CD4-positive, alpha-beta T cell (primary cell): ENCODE data around the gene FCN1. TPM values are rescaled to one million over a fixed set of nuclear protein-coding genes. Genes with fewer than 3 reads are reported as not detected.

ENCODE experiments used
- ATAC-seq: fragments of 200-7000 bp; cut with Tn5 transposase; one replicate; pipeline ENCODE4 v1.10.0; 2022; ENCODE audit warnings: mild to moderate bottlenecking; ENCODE audit not compliant: poor library complexity
- CTCF ChIA-PET: fragments of 350-600 bp; sonication (Branson Sonifier 250); formaldehyde crosslinking; loops from one replicate; lab custom pipeline; 2021; ENCODE audit warnings: antibody characterized with exemption, inconsistent platforms; lab: Charles Lee
- POLR2A ChIA-PET: fragments of 350-600 bp; sonication (Branson Sonifier 250); formaldehyde crosslinking; loops from one replicate; lab custom pipeline; 2021; ENCODE audit warnings: antibody characterized with exemption, inconsistent platforms; lab: Charles Lee
- DNase-seq, 14 experiments: peaks; one replicate each; pipeline ENCODE4 v3.0.0-alpha.2; 2013 to 2020; ENCODE audit warnings: mixed read lengths in 2 of 14
- H3K27ac ChIP-seq, 2 donors: one replicate each; pipeline versions ENCODE4 v1.5.1 to v1.7.0; 2013; ENCODE audit warnings: low read length in 2 of 2, low read depth in 1 of 2, mild to moderate bottlenecking in 1 of 2
- H3K27me3 ChIP-seq, 2 experiments: 1 replicate in 1 of 2; 2 replicates in 1 of 2; pipeline versions ENCODE4 v1.6.1 to v1.7.0; 2013; ENCODE audit warnings: low read length in 2 of 2, control low read depth in 1 of 2, mild to moderate bottlenecking in 1 of 2, moderate library complexity in 1 of 2; ENCODE audit not compliant: insufficient read depth in 2 of 2, control insufficient read depth in 1 of 2
- H3K36me3 ChIP-seq: one replicate; pipeline ENCODE4 v1.6.1; 2013; ENCODE audit warnings: low read length, control low read depth; ENCODE audit not compliant: insufficient read depth
- H3K4me1 ChIP-seq: one replicate; pipeline ENCODE4 v1.6.1; 2013; ENCODE audit warnings: low read length, control low read depth; ENCODE audit not compliant: insufficient read depth
- H3K4me3 ChIP-seq: one replicate; pipeline ENCODE4 v1.5.1; 2013; ENCODE audit warnings: mild to moderate bottlenecking, low read length, moderate library complexity
- H3K9me3 ChIP-seq, 2 experiments: 1 replicate in 1 of 2; 2 replicates in 1 of 2; pipeline versions ENCODE4 v1.6.1 to v1.7.0; 2013; ENCODE audit warnings: low read length in 2 of 2, mild to moderate bottlenecking in 2 of 2, control low read depth in 1 of 2, moderate library complexity in 1 of 2; ENCODE audit not compliant: control insufficient read depth in 1 of 2, insufficient read depth in 1 of 2
- H3K27ac Mint-ChIP-seq: one replicate; pipeline ENCODE4 v1.8.0; 2020; ENCODE audit warnings: mixed read lengths
- H3K27me3 Mint-ChIP-seq: one replicate; pipeline ENCODE4 v1.8.0; 2021; ENCODE audit warnings: mixed read lengths
- H3K36me3 Mint-ChIP-seq: one replicate; pipeline ENCODE4 v1.8.0; 2021; ENCODE audit warnings: low read depth, mixed read lengths
- H3K4me1 Mint-ChIP-seq: one replicate; pipeline ENCODE4 v1.8.0; 2021; ENCODE audit warnings: low read depth, mixed read lengths
- H3K4me3 Mint-ChIP-seq: one replicate; pipeline ENCODE4 v1.8.0; 2020; ENCODE audit warnings: mild to moderate bottlenecking, mixed read lengths
- H3K9me3 Mint-ChIP-seq: one replicate; pipeline ENCODE4 v1.8.0; 2020; ENCODE audit warnings: mixed read lengths
- intact Hi-C, 2 experiments: fragments of 100-400 bp; cut with DNase I in 1 of 2; cut with micrococcal nuclease in 1 of 2; formaldehyde crosslinking; loops; one replicate each; pipeline versions ENCODE4 v1.15.1 to v1.9.0; 2023 to 2025; cut with DNase I, micrococcal nuclease
- total RNA-seq, 174 experiments: library from RNA in 2 of 174; stranded (reverse) in 2 of 174; gene quantifications; one replicate each; pipeline ENCODE4 v1.2.3 and lab custom pipeline; 2021 to 2026
- TF ChIP-seq, protein P1 (sequence below): fragments of 200-600 bp; IDR thresholded peaks from one replicate; pipeline ENCODE4 v1.8.0; 2022; ENCODE audit warnings: antibody characterized with exemption, mild to moderate bottlenecking

Gene FCN1
- total RNA-seq, 2 experiments from 2014 or later: 9.9 to 10.5 TPM

DNA sequence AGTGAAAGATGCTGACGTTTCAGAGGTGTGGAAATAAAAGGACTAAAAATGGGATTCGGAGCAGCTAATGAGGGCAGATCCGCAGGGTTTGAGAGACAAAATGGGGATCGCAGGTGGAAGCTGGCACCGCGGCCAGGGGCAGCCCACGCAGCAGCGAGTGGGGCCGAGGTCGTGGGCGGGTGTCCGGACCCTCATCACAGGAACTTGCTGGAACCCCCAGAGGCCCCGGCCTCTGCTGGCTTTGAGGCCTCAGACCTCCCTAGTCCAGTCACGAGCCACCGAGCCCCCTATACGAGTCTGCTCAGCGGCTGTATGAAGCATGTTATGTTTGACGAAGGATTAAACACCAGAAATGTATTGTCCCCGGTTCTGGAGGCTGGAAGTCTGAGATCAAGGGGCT lies 45.8 kb upstream of the FCN1 start:
- POLR2A ChIA-PET: no interaction called here
- TF ChIP-seq, protein P1, sequence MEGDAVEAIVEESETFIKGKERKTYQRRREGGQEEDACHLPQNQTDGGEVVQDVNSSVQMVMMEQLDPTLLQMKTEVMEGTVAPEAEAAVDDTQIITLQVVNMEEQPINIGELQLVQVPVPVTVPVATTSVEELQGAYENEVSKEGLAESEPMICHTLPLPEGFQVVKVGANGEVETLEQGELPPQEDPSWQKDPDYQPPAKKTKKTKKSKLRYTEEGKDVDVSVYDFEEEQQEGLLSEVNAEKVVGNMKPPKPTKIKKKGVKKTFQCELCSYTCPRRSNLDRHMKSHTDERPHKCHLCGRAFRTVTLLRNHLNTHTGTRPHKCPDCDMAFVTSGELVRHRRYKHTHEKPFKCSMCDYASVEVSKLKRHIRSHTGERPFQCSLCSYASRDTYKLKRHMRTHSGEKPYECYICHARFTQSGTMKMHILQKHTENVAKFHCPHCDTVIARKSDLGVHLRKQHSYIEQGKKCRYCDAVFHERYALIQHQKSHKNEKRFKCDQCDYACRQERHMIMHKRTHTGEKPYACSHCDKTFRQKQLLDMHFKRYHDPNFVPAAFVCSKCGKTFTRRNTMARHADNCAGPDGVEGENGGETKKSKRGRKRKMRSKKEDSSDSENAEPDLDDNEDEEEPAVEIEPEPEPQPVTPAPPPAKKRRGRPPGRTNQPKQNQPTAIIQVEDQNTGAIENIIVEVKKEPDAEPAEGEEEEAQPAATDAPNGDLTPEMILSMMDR: no peak
- ATAC-seq: no peak
- Histone ChIP-seq H3K4me1 (no peaks in the 10 kb centered on the region), H3K36me3 (no peaks in the 10 kb centered on the region), H3K4me3 (no peak overlapping the region), H3K27ac (no peak overlapping the region), H3K27me3 (no peaks in the 10 kb centered on the region), H3K9me3 (peaks cover 0 to 16% of the 10 kb centered on the region in 2 experiments)
- CTCF ChIA-PET: no interaction called here
- Mint-ChIP-seq H3K4me1 (no peaks in the 10 kb centered on the region), H3K27ac (no peak overlapping the region), H3K27me3 (no peaks in the 10 kb centered on the region), H3K36me3 (no peaks in the 10 kb centered on the region), H3K9me3 (no peaks in the 10 kb centered on the region), H3K4me3 (no peak overlapping the region)
- intact Hi-C loops: no loop called here
- DNase-seq: peak in 1 of 14 experiments; percentile 28

DNA sequence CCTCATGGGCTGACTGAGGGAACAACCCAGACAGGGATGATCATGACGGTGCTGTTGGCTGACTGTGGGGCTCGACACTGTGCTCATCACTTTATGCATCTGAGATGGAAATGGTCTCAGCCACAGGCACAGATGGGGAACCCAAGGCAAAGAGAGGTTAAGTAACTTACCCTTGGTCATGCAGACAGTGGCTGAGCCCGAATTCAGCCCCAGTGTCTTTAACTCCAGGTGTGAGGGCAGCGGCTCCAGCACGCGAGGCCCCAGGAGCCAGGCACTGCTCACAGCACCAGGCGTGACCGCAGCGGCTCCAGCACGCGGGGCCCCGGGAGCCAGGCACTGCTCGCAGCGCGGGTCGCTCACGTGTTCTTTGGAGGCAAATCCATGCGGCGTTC lies 45.3 kb upstream of the FCN1 start:
- CTCF ChIA-PET: no interaction called here
- H3K4me1 ChIP-seq: no peaks in the 10 kb centered on the region
- intact Hi-C loops: no loop called here

DNA sequence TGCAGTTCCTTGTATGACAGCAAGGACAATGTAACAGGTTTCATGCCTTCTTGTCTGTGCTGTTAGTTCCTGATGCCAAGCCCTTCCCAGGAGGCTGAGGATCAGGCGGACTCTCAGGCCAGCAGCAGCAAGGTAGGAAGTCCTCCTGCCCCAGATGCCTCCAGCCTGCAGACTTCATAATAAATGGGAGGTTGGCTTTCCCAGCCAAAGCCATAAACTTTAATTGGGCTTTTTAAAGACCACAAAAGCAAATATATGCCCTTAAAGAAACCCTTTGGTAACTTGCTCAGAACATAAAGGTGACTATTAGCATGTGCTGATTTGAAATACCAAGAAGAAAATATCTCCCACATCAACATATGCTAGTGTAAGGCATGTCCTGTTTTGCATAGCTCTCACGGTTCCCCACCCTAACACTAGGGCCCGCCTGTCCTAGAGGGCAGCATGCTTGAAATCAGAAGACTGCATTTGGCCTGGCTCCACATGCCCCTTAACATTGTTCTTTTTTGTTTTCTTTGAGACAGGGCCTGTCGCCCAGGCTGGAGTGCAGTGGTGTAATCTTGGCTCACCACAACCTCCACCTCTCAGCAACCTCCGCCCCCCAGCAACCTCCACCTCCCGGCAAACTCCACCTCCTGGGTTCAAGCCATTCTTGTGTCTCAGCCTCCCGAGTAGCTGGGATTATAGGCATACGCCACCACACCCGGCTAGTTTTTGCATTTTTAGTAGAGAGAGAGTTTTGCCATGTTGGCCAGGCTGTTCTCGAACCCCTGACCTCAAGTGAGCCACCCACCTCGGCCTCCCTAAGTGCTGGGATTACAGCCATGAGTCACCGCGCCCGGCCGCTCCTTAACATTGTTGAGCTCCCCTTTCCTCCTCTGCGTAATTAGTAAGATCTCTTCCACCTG lies 44.6 kb upstream of the FCN1 start:
- ATAC-seq (no peak), DNase-seq (peak in 1 of 14 experiments; percentile 20)
- H3K4me3 ChIP-seq: no peak overlapping the region
- no peaks in the 10 kb centered on the region for H3K36me3 Mint-ChIP-seq
- TF ChIP-seq, protein P1: no peak
- intact Hi-C loops: no loop called here
- ChIA-PET CTCF (no interaction called here), POLR2A (no interaction called here)
- no peaks in the 10 kb centered on the region for H3K4me1 ChIP-seq
- H3K4me3 Mint-ChIP-seq: no peak overlapping the region
- H3K9me3 Mint-ChIP-seq: no peaks in the 10 kb centered on the region
- H3K27me3 ChIP-seq: peaks cover 0 to 3% of the 10 kb centered on the region in 2 experiments
- H3K9me3 ChIP-seq: peaks cover 0 to 16% of the 10 kb centered on the region in 2 experiments
- no peak overlapping the region for H3K27ac Mint-ChIP-seq
- no peaks in the 10 kb centered on the region for H3K36me3 ChIP-seq
- H3K27me3 Mint-ChIP-seq: no peaks in the 10 kb centered on the region
- no peak overlapping the region for H3K27ac ChIP-seq
- H3K4me1 Mint-ChIP-seq: no peaks in the 10 kb centered on the region

More for the DNA sequence above, 45.3 kb upstream of the FCN1 start:
- peak in 1 of 14 experiments; percentile 25 for DNase-seq
- TF ChIP-seq, protein P1: no peak
- Mint-ChIP-seq H3K4me1 (no peaks in the 10 kb centered on the region), H3K27me3 (no peaks in the 10 kb centered on the region), H3K9me3 (no peaks in the 10 kb centered on the region), H3K36me3 (no peaks in the 10 kb centered on the region), H3K27ac (no peak overlapping the region), H3K4me3 (no peak overlapping the region)
- Histone ChIP-seq H3K27ac (no peak overlapping the region), H3K4me3 (no peak overlapping the region), H3K36me3 (no peaks in the 10 kb centered on the region), H3K27me3 (peaks cover 0 to 3% of the 10 kb centered on the region in 2 experiments), H3K9me3 (peaks cover 0 to 16% of the 10 kb centered on the region in 2 experiments)
- no peak for ATAC-seq
- POLR2A ChIA-PET: no interaction called here
